ENCODE measurements around the gene OPCML.

- TF ChIP-seq CTCF (IDR thresholded peaks at IDR 0.05; ENCODE audit: insufficient read depth, low read length) (no peak), POLR2AphosphoS5 (IDR thresholded peaks at IDR 0.05; ENCODE audit: low read depth) (no peak)
These were observed 596.9 kb downstream of the OPCML start for GRCh38 chr11:132935383-132935782.

All from HL-60 (cell line).